Measurements from ENCODE around the gene CRACDL.

Gene CRACDL

DNA sequence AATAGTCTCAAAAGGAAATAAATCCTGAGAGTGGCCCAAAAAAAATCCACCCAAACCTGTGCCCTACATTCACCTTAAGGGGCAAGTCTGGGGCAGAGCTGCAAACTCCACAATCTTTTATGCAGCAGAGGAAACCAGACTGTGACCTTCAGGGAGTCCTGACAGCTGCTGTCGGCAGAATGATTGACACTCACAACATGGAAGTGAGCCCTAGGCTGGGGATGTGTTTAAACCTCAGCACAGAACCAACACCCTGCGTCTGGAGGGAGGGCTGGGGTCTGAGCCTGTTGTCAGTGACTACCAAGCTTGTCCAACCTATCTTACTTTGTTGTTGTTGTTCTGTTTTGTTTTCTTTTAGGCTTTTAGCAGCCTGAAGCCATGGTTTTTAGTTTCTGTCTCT is 39.6 kb downstream of the CRACDL start:
- H3K4me1 ChIP-seq (ENCODE audit: control insufficient read depth, insufficient read depth, low read length, unreplicated experiment), result no peaks in the 10 kb centered on the region
- no peaks in the 10 kb centered on the region for H3K27me3 ChIP-seq (ENCODE audit: insufficient read depth, low read length)
- no peak overlapping the region for H2AFZ ChIP-seq (ENCODE audit: low read length, unreplicated experiment)
- no peaks in the 10 kb centered on the region for H3K79me2 ChIP-seq (ENCODE audit: control insufficient read depth, insufficient read depth, low read length, unreplicated experiment)
- no peak overlapping the region for H3K4me3 ChIP-seq (ENCODE audit: low read depth, low read length)
- no peaks in the 10 kb centered on the region for H3K36me3 ChIP-seq (ENCODE audit: insufficient read depth, low read length)
- H3K27ac ChIP-seq (ENCODE audit: low read depth, low read length), result no peak overlapping the region

DNA sequence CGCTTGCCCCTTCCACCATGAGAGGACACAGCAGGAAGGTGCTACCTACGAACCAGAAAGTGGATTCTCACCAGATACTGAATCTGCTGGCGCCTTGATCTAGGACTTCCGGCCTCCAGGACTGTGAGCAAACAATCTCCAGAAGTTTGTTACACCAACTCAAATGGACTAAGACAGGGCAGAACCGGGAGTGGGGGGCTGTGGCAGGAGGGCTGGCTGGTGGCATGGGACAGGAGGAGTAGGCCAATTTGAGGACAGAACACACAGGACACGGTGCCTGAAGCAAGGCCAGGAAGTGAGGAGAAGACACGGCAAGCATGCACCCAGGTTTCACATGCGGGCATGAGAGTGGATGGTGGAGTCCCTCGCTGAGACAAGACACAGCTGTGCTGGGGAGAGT is 40.1 kb downstream of the CRACDL start:
- H3K27ac ChIP-seq (ENCODE audit: low read depth, low read length), result no peak overlapping the region
- H3K4me1 ChIP-seq (ENCODE audit: control insufficient read depth, insufficient read depth, low read length, unreplicated experiment), result no peaks in the 10 kb centered on the region
- no peaks in the 10 kb centered on the region for H3K36me3 ChIP-seq (ENCODE audit: insufficient read depth, low read length)
- H2AFZ ChIP-seq (ENCODE audit: low read length, unreplicated experiment), result no peak overlapping the region
- no peaks in the 10 kb centered on the region for H3K79me2 ChIP-seq (ENCODE audit: control insufficient read depth, insufficient read depth, low read length, unreplicated experiment)
- no peak overlapping the region for H3K4me3 ChIP-seq (ENCODE audit: low read depth, low read length)
- no peaks in the 10 kb centered on the region for H3K27me3 ChIP-seq (ENCODE audit: insufficient read depth, low read length)

GRCh38 chr2:98895221-98895620 is 40.8 kb downstream of the CRACDL start:
- Histone ChIP-seq H3K27ac (ENCODE audit: low read depth, low read length) (no peak overlapping the region), H3K4me3 (ENCODE audit: low read depth, low read length) (no peak overlapping the region), H3K79me2 (ENCODE audit: control insufficient read depth, insufficient read depth, low read length, unreplicated experiment) (no peaks in the 10 kb centered on the region), H3K27me3 (ENCODE audit: insufficient read depth, low read length) (no peaks in the 10 kb centered on the region), H3K36me3 (ENCODE audit: insufficient read depth, low read length) (no peaks in the 10 kb centered on the region), H3K4me1 (ENCODE audit: control insufficient read depth, insufficient read depth, low read length, unreplicated experiment) (no peaks in the 10 kb centered on the region), H2AFZ (ENCODE audit: low read length, unreplicated experiment) (no peak overlapping the region)

- no peaks in the 10 kb centered on the region for H3K36me3 ChIP-seq (ENCODE audit: insufficient read depth, low read length)
- no peak overlapping the region for H3K27ac ChIP-seq (ENCODE audit: low read depth, low read length)
- H3K27me3 ChIP-seq (ENCODE audit: insufficient read depth, low read length), result no peaks in the 10 kb centered on the region
- no peak overlapping the region for H3K4me3 ChIP-seq (ENCODE audit: low read depth, low read length)
- H3K79me2 ChIP-seq (ENCODE audit: control insufficient read depth, insufficient read depth, low read length, unreplicated experiment), result no peaks in the 10 kb centered on the region
- H2AFZ ChIP-seq (ENCODE audit: low read length, unreplicated experiment), result no peak overlapping the region
- H3K4me1 ChIP-seq (ENCODE audit: control insufficient read depth, insufficient read depth, low read length, unreplicated experiment), result no peaks in the 10 kb centered on the region
Observed at GRCh38 chr2:98894331-98895000, 41.6 kb downstream of the CRACDL start.

- no peak overlapping the region for H3K4me3 ChIP-seq (ENCODE audit: low read depth, low read length)
- H2AFZ ChIP-seq (ENCODE audit: low read length, unreplicated experiment), result no peak overlapping the region
- no peak overlapping the region for H3K27ac ChIP-seq (ENCODE audit: low read depth, low read length)
- no peaks in the 10 kb centered on the region for H3K36me3 ChIP-seq (ENCODE audit: insufficient read depth, low read length)
- H3K4me1 ChIP-seq (ENCODE audit: control insufficient read depth, insufficient read depth, low read length, unreplicated experiment), result no peaks in the 10 kb centered on the region
- no peaks in the 10 kb centered on the region for H3K79me2 ChIP-seq (ENCODE audit: control insufficient read depth, insufficient read depth, low read length, unreplicated experiment)
- no peaks in the 10 kb centered on the region for H3K27me3 ChIP-seq (ENCODE audit: insufficient read depth, low read length)
Observed at GRCh38 chr2:98893911-98894321, 42.1 kb downstream of the CRACDL start.

DNA sequence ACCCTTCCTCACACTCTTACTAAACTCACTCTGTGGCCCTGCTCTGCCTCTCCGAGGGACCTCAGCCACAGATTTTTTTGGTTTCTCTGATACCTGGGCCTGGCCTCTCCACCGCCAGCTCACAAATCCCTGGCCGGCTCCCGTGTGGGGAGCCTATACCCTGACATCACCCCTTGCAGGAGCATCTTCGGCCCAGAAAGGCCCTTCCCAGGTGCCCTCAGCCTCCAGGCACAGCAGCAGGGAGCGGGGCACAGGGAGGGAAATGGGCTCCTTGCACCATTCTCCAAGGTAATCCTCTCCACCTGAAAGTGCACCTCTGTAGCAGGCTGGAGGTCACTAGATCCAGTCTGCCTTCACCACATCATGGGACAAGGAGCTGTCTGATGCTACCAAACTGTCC is 43.2 kb downstream of the CRACDL start:
- no peak overlapping the region for H2AFZ ChIP-seq (ENCODE audit: low read length, unreplicated experiment)
- no peaks in the 10 kb centered on the region for H3K4me1 ChIP-seq (ENCODE audit: control insufficient read depth, insufficient read depth, low read length, unreplicated experiment)
- no peak overlapping the region for H3K4me3 ChIP-seq (ENCODE audit: low read depth, low read length)
- H3K27me3 ChIP-seq (ENCODE audit: insufficient read depth, low read length), result no peaks in the 10 kb centered on the region
- H3K27ac ChIP-seq (ENCODE audit: low read depth, low read length), result no peak overlapping the region
- no peaks in the 10 kb centered on the region for H3K36me3 ChIP-seq (ENCODE audit: insufficient read depth, low read length)
- no peaks in the 10 kb centered on the region for H3K79me2 ChIP-seq (ENCODE audit: control insufficient read depth, insufficient read depth, low read length, unreplicated experiment)

DNA sequence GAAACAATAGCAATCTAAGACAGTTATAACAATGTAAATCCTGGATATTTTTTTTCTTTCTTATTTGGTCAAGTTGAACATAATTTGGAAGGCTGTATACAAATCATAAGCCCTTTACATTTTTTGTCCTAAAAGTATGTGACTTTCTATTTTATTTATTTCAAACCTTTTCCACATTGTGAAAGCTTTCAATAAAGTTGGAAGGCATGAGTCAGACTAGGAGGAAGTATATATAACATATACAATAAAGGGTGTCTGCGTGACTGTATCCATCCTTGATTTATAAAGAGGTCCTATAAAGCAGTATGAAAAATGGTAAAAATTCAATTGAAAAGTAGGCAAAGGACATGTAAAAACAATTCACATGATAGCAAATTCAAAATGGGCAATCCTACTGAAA is 44.4 kb downstream of the CRACDL start:
- Histone ChIP-seq H3K4me1 (ENCODE audit: control insufficient read depth, insufficient read depth, low read length, unreplicated experiment) (no peaks in the 10 kb centered on the region), H3K27ac (ENCODE audit: low read depth, low read length) (no peak overlapping the region), H3K27me3 (ENCODE audit: insufficient read depth, low read length) (no peaks in the 10 kb centered on the region), H3K4me3 (ENCODE audit: low read depth, low read length) (no peak overlapping the region), H3K79me2 (ENCODE audit: control insufficient read depth, insufficient read depth, low read length, unreplicated experiment) (no peaks in the 10 kb centered on the region), H2AFZ (ENCODE audit: low read length, unreplicated experiment) (no peak overlapping the region), H3K36me3 (ENCODE audit: insufficient read depth, low read length) (no peaks in the 10 kb centered on the region; the same call in 1 of the 2 replicates)

GRCh38 chr2:98886066-98886554 is 49.9 kb downstream of the CRACDL start:
- Histone ChIP-seq H3K36me3 (ENCODE audit: insufficient read depth, low read length) (no peaks in the 10 kb centered on the region; the same call in 1 of the 2 replicates), H3K27me3 (ENCODE audit: insufficient read depth, low read length) (no peaks in the 10 kb centered on the region), H2AFZ (ENCODE audit: low read length, unreplicated experiment) (no peak overlapping the region), H3K4me3 (ENCODE audit: low read depth, low read length) (no peak overlapping the region), H3K27ac (ENCODE audit: low read depth, low read length) (no peak overlapping the region), H3K4me1 (ENCODE audit: control insufficient read depth, insufficient read depth, low read length, unreplicated experiment) (peaks cover 4% of the 10 kb centered on the region), H3K79me2 (ENCODE audit: control insufficient read depth, insufficient read depth, low read length, unreplicated experiment) (no peaks in the 10 kb centered on the region)

GRCh38 chr2:98884658-98885057 is 51.4 kb downstream of the CRACDL start:
- H3K4me3 ChIP-seq (ENCODE audit: low read depth, low read length), result no peak overlapping the region
- H3K36me3 ChIP-seq (ENCODE audit: insufficient read depth, low read length), result no peaks in the 10 kb centered on the region; the same call in 1 of the 2 replicates
- no peaks in the 10 kb centered on the region for H3K79me2 ChIP-seq (ENCODE audit: control insufficient read depth, insufficient read depth, low read length, unreplicated experiment)

DNA sequence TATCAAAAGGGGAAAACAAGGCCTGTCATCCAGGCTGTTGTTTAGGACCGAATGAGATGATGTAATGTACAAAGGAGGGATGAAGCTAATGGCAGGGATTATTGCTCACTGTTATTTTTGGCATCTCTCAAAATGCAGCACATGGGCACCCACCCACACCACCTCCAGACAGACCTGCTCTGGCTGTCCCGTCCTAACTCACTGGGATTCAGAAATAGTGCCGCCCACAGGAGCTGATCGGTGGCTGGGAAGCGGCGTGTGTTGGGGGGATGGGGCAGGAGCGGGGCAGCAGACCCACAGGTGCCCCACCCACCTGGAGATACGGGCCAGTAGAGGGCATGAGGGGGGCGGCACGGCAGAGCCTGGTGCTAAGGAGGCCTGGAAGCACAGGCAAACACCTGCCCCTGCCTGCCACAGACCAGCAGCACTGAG is 52.2 kb downstream of the CRACDL start:
- Histone ChIP-seq H3K4me1 (ENCODE audit: control insufficient read depth, insufficient read depth, low read length, unreplicated experiment) (peaks cover 4% of the 10 kb centered on the region), H3K27ac (ENCODE audit: low read depth, low read length) (no peak overlapping the region), H2AFZ (ENCODE audit: low read length, unreplicated experiment) (no peak overlapping the region), H3K4me3 (ENCODE audit: low read depth, low read length) (no peak overlapping the region), H3K27me3 (ENCODE audit: insufficient read depth, low read length) (no peaks in the 10 kb centered on the region), H3K36me3 (ENCODE audit: insufficient read depth, low read length) (no peaks in the 10 kb centered on the region; the same call in 1 of the 2 replicates), H3K79me2 (ENCODE audit: control insufficient read depth, insufficient read depth, low read length, unreplicated experiment) (no peaks in the 10 kb centered on the region)

More at GRCh38 chr2:98884658-98885057, 51.4 kb downstream of the CRACDL start:
- peaks cover 4% of the 10 kb centered on the region for H3K4me1 ChIP-seq (ENCODE audit: control insufficient read depth, insufficient read depth, low read length, unreplicated experiment)
- no peak overlapping the region for H3K27ac ChIP-seq (ENCODE audit: low read depth, low read length)
- no peak overlapping the region for H2AFZ ChIP-seq (ENCODE audit: low read length, unreplicated experiment)
- no peaks in the 10 kb centered on the region for H3K27me3 ChIP-seq (ENCODE audit: insufficient read depth, low read length)

Measured in ACC112 (cell line).